ENCODE measurements around the gene TP53I13. TPM values are rescaled to one million over a fixed set of nuclear protein-coding genes. Genes with fewer than 3 reads are reported as not detected.
A peak's percentile ranks its signal among the peaks of the same experiment; 100 is the strongest.

TP53I13 gene
- total and polyA plus RNA-seq, 2 of the 13 experiments (the other 11 are each of a cell fraction or from before 2014, with no cell fraction given): 16.9 to 25.7 TPM

DNA sequence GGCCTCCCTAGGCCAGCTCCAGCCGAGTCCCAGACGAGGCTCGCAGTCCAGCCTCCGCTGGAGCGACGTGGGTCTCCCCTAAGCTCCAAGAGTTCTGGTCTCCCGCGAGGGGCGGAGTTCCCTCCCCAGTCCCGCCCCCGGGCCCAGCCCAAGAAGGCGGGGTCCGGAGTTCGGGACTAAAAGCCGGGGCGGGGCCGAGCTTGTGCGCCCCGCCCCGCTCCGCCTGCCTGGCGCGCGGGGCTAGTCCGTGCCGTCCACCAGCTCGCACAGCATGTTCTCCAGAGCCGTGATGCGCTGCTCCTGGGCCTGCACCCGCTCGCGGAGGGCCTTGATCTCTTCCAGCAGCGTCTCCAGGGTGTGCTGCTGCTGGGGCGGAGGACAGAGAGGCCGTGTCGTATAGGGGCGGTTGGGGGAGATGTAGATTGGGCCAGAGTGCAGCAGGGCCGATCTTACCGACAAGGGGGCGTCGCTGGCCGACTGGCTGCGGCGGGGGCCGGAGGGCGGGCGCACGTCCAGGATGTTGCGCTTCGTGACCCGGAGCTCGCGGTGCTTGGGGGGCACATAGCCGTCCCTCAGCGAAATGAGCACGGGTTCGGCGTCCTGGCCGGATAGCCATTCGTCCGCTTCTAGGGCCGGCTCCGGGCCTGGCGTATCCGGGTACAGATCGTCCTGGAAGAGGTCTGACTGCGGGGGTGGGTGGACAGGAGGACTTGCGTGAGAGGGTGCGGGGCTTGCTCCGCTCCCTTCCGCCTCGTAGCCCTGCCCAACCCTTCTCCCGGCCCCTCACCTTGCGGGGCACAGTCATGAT is 47.2 kb downstream of the TP53I13 start (continued):
- 0 out of 2 replicates have a peak, but pooled peaks have one; percentile 35 for TF ChIP-seq POGZ (CRISPR knock-in tag; IDR thresholded peaks at IDR 0.05)
- TF ChIP-seq RBFOX2 (IDR thresholded peaks at IDR 0.05; ENCODE audit: low read depth, low read length): peak; percentile 47
- TF ChIP-seq ZNF557 (CRISPR knock-in tag; IDR thresholded peaks at IDR 0.05): no peak

DNA sequence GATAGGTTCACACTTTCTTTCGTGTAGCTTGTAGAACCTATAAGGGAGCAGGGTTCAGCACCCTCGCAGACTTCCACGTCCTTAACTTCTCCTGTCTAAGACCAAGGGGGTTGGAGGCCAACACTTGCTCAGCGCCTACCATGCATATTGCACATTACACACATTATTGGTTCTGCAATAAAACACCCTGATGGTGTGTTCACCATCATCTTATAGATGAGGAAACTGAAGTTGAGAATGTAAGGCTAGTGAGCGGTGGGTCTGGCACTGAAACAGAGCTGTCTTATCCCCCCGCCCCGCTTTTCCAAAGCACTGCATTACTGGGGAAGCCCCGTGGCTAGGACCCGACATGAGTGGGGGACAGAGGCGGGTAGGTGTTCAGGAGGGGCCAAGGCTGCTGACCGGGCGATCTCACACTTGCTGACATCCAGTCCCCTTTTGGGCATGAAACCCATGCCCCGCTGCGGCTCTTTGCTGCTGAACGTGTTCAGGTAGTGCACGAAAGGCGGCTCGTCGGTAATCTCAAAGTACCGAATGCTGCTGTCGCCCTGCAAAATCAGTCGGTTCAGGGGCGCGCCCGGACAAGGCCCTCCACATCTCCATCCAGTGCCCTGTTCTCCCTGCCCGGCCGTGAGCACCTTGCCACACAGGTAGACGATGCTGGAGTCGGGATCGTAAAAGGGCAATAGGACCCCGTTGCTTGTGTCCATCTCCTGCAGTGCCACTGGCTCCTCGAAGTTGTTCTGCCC is 48.0 kb downstream of the TP53I13 start:
- FAIRE-seq (no peak), DNase-seq (ENCODE audit: low spot score) (no peak), ATAC-seq (no peak)
- in situ Hi-C loops (cut with HindIII; ENCODE audit: extremely low pct_ligation_motif_present, low pct_unique_long_range_greater_than_20kb): loop anchor here (5.0 kb wide), 1 partner anchor 34 kb away; no protein-coding TSS in a partner anchor
- Histone ChIP-seq H3K79me2 (ENCODE audit: insufficient read depth, low read length) (no peaks in the 10 kb centered on the region), H3K36me3 (replicated peaks in 1 of 2; ENCODE audit: control insufficient read depth in 1 of 2, insufficient read depth in 2 of 2, low read length in 2 of 2) (no peaks in the 10 kb centered on the region), H3K9me3 (ENCODE audit: low read length) (no peaks in the 10 kb centered on the region), H2AFZ (ENCODE audit: low read length) (no peak overlapping the region), H3K4me3 (replicated peaks in 1 of 3; ENCODE audit: insufficient read depth in 1 of 3, low read depth in 2 of 3, low read length in 3 of 3) (peak overlapping the region; percentile 36 to 75 (median 48)), H3K4me1 (ENCODE audit: insufficient read depth, low read length) (peaks cover 68% of the 10 kb centered on the region), H3K9ac (ENCODE audit: insufficient read depth, low read depth, low read length) (no peak overlapping the region), H3K27me3 (ENCODE audit: control insufficient read depth in 1 of 2, insufficient read depth in 2 of 2, low read length in 2 of 2) (peaks cover 3 to 73% of the 10 kb centered on the region in 2 experiments; a peak in 4 of 5 replicates), H4K20me1 (ENCODE audit: insufficient read depth, low read length) (no peaks in the 10 kb centered on the region), H3K4me2 (ENCODE audit: low read depth, low read length) (peak overlapping the region; percentile 97), H3K27ac (ENCODE audit: extremely low read length, insufficient read depth, low read length) (no peak overlapping the region)
- CTCF ChIA-PET (ENCODE audit: low intra/inter-chr PET ratio, low total read pairs): interaction anchor here (0.6 to 1.4 kb wide), 2 partner anchors 23 to 163 kb away, joined by 3 read pairs; no protein-coding TSS in a partner anchor
- no peak for TF ChIP-seq THYN1 (CRISPR knock-in tag; IDR thresholded peaks at IDR 0.05; ENCODE audit: borderline replicate concordance, low read depth)
- TF ChIP-seq ZNF891 (CRISPR knock-in tag; IDR thresholded peaks at IDR 0.05): peak; percentile 13; the same call in 1 of the 2 replicates
- TF ChIP-seq AGO2 (optimal IDR thresholded peaks at IDR 0.05; ENCODE audit: low read depth, low read length): no peak
- no peak for TF ChIP-seq ZNF547 (CRISPR knock-in tag; IDR thresholded peaks at IDR 0.05)
- TF ChIP-seq MYC (CRISPR knock-in tag; IDR thresholded peaks at IDR 0.05; ENCODE audit: borderline replicate concordance): 0 out of 2 replicates have a peak, but pooled peaks have one; percentile 3
- 0 out of 2 replicates have a peak, but pooled peaks have one; percentile 28 for TF ChIP-seq EZH2 (conservative IDR thresholded peaks at IDR 0.05; ENCODE audit: low read depth, low read length)
- TF ChIP-seq GZF1 (CRISPR knock-in tag; IDR thresholded peaks at IDR 0.05): 0 out of 2 replicates have a peak, but pooled peaks have one; percentile 19
- TF ChIP-seq SPEN (CRISPR knock-in tag; IDR thresholded peaks at IDR 0.05; ENCODE audit: low read depth): 0 out of 2 replicates have a peak, but pooled peaks have one; percentile 4
- TF ChIP-seq YEATS4 (CRISPR knock-in tag; IDR thresholded peaks at IDR 0.05; ENCODE audit: borderline replicate concordance): 0 out of 2 replicates have a peak, but pooled peaks have one; percentile 11
- WGBS (ENCODE audit: low lambda C conversion rate): 28% methylated on average over 8 of the region's 32 CpGs
- POLR2A ChIA-PET: interaction anchor here (0.6 to 1.5 kb wide), 6 partner anchors 21 to 322 kb away, joined by 3 to 5 read pairs (median 3); partner anchors contain the start of gene NUFIP2
- intact Hi-C loops (cut with micrococcal nuclease; ENCODE audit: unreplicated experiment): no loop called here
- BruUV-seq (replicated peaks): no TSS peak

All from HepG2 (cell line).